ENCODE results near the gene GRB7.
"Not testable (repeated sequence)": the region's sequence is repeated elsewhere in the genome, so short reads cannot be mapped to it uniquely, and the experiment has no call there.

Gene GRB7

GRCh38 chr17:39751016-39751543, 13.3 kb downstream of the GRB7 start:
- DNase-seq (ENCODE audit: low read depth in 2 of 2), result no peak

DNA sequence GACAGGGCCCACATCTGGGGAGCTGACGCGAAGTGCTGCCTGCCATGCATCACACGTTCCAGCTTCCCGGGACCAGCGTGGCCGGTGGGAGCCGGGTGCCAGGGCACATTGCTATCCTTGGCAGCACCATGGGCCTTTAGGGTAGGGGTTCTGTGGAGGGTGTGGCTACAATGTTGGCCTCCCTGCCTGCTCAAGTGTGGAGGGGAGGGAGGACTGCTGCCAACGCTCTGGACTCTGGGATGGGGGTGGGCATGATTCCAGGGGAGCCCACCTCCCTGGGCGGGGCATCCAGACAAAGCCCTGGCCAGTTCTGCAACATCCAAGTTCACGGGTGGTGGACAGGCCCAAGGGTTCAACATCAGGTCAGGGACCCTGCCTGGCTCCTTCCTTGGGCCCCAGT, 13.9 kb downstream of the GRB7 start:
- no peak for DNase-seq (ENCODE audit: low read depth in 2 of 2)

GRCh38 chr17:39752241-39752881, 14.6 kb downstream of the GRB7 start:
- DNase-seq (ENCODE audit: low read depth in 2 of 2), result no peak

GRCh38 chr17:39753514-39754160, 15.9 kb downstream of the GRB7 start:
- peak; percentile 56 to 60 for DNase-seq (ENCODE audit: low read depth in 2 of 2)

GRCh38 chr17:39754161-39754957, 16.6 kb downstream of the GRB7 start:
- DNase-seq (ENCODE audit: low read depth in 2 of 2), result peak; percentile 94

DNA sequence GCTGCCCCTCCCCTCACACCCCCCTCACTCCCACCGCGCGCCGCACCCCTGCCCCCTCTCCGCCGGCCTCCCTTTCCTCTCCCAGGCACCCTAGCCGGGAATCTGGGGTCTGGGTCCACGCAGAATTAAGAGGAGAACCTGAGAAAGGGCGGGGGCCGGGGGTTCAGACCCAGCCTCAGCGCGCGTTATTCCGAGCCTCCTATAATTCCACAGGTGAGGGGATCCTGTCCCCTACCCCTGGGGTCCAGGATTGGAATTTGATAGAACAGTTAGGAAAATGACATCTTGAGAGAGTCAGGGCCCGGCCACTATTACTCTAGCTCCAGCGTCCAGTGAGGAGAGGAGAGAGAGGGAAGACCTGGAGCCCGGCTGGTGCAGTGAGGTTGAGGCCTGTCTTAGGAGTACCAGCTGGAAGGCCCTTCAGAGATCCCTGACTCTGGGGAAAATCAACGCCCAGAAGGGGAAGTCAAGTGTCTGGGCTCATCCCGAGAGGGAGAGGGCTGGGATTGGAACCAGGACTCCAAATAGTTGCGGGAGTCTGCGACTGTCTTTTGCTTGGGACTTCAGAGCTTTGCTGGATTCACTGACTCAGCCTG, 17.3 kb downstream of the GRB7 start:
- DNase-seq (ENCODE audit: low read depth in 2 of 2), result no peak

GRCh38 chr17:39755554-39756379, 18.0 kb downstream of the GRB7 start:
- peak in 1 of 2 donors; percentile 29 for DNase-seq (ENCODE audit: low read depth in 2 of 2)

DNA sequence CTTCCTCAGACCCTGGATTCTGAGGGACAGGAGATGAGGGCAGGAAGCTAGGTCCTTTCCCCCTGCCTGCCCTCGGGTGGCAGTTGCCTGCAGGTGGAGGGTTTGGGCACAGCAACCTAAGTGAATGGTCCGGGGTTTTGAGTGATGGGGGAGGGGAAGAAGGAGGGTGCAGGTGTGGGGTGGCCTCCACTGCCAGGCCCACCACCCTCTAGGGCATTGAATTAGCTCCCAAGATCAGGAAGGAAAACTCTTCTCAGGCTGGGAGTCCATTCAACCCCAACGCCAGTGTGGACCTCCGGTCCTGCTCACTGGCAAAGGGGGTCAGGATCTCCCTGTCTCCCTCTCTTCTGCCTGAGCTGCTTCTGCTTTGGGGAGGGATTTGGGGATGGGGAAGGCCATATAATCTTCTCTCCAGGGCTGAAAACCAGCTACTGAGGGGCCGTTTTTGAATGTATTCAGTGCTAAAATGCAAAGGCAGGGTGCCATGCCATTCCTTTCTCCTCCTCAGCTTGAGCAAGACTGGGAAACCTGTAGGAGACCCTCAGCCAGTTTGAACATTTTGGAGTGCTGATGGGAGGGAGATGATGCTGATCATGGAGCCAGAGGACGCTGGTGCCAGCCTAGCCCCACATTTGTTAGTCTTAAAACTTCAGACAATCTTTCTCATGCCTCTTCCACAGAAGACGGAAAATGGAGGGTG, 18.8 kb downstream of the GRB7 start:
- DNase-seq (ENCODE audit: low read depth in 2 of 2), result no peak

DNA sequence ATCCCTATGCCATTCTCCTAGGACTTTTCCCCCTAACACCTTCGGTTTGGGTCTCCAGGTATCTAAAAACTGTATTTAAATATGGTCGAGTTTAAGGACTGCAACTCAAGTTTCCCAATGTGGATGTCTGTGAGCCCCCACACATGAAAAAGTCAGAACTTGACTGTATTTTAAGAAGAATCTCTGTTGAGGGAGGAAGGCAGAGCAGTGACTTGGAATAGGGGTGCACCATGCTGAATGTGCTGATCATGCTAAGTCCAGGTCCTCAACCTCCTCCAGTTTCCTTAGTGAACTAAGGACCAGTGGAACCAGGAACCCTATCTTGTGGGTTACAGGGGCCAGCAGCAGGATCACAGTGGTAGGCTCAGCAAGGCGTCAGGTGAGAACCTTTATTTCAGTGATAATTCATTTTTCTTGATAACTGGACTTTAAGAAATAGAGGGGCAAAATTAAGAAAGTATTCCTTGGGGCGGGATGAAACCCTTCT, 19.5 kb downstream of the GRB7 start:
- no peak for DNase-seq (ENCODE audit: low read depth in 2 of 2)

- peak in 1 of 2 donors; percentile 46 for DNase-seq (ENCODE audit: low read depth in 2 of 2)
Observed at GRCh38 chr17:39757931-39758873, 20.5 kb downstream of the GRB7 start.

DNA sequence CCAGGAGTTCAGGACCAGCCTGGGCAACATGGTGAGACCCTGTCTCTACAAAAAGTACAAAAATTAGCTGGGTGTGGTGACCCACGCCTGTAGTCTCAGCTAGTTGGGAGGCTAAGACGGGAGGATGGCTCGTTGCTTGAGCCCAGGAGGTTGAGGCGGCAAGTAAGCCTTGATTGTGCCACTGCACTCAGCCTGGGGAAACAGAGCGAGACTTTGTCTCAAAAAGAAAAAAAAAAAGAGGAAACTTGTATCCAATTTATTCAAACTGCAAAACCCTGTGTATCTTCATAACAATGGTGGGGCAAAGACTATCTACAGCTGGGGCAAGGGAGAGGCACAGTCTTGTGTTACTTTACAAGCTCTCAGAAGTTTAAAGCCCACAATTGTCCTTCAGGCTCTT, 21.5 kb downstream of the GRB7 start:
- DNase-seq (ENCODE audit: low read depth in 2 of 2), result no peak

GRCh38 chr17:39761861-39762496, 24.2 kb downstream of the GRB7 start:
- no peak for DNase-seq (ENCODE audit: low read depth in 2 of 2)

DNA sequence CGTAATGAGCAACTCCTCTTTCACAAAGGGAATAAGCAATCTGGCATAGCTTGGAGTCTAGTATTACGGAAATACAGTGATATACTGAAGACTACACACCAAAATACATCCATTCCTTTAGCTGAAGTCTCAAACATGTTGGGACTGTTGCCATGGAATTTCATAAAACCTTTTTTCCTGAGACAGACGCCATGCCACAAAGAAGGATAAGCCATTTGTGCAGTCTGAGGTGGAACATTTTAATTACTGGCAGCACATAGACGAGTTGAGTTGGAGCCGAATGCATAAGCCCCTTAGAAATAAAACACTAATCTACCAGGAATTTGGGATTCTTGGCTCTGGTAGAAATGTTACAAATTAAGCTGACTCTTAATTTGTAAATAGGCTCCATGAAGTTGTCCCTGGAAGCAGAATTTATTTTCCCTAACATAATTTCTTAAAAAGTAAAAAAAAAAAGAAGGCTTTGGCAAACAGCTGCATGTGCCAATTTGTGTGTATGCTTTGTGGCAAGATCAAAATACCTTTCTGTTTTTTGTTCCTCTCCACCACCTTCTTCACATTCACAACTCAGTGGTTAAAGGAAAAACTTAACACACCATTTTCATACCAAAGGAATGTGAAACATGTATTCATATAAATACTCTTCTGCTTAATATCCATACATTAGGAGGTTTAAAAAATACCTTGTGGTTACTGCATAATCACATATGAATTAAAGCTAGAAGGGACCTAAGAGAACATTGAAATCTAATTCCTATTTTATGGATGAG, 25.5 kb downstream of the GRB7 start:
- DNase-seq (ENCODE audit: low read depth in 2 of 2), result no peak

- not testable (repeated sequence) for DNase-seq (ENCODE audit: low read depth in 2 of 2)
Observed at GRCh38 chr17:39764171-39764570, 26.4 kb downstream of the GRB7 start.

DNA sequence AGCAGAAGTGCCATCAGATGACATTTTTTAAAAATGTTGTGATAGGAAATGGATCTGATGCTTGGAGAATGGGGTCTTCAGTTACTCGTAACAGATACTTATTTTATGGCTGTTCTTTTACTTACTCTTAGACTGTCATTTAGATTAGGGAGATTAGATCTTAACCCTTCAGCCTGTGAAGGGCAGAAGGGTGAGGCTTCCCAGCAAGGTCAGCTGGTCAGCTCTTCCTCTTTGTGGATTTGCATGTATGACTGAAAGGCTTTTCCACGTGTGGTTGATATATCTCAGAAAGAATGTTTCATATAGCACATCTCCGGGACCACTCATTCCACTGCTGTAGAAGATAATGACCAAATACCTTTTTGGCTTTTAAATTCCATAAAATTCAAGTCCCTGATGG, 27.4 kb downstream of the GRB7 start:
- DNase-seq (ENCODE audit: low read depth in 2 of 2), result no peak

- DNase-seq (ENCODE audit: low read depth in 2 of 2), result no peak
Observed at GRCh38 chr17:39765766-39766165, 28.0 kb downstream of the GRB7 start.

- DNase-seq (ENCODE audit: low read depth in 2 of 2), result no peak
Observed at GRCh38 chr17:39767147-39767546, 29.4 kb downstream of the GRB7 start.

- peak in 1 of 2 donors; percentile 25 for DNase-seq (ENCODE audit: low read depth in 2 of 2)
Observed at GRCh38 chr17:39769974-39770587, 32.3 kb downstream of the GRB7 start.
